H1 (cell line): Measurements from ENCODE around the gene BRIX1. TPM values are rescaled to one million over a fixed set of nuclear protein-coding genes. Genes with fewer than 3 reads are reported as not detected.

Source experiments
- BACH1 ChIP-seq: IDR thresholded peaks from 2 replicates; pipeline ENCODE4 v1.6.1; 2012; ENCODE audit warnings: low read length, improper control_type of control experiment
- CHD7 ChIP-seq: fragments of 300-600 bp; sonication (generic); IDR thresholded peaks from 2 replicates; pipeline ENCODE4 v1.7.1; 2012; ENCODE audit warnings: low read length, moderate library complexity, mild to moderate bottlenecking, inconsistent platforms; ENCODE audit not compliant: insufficient replicate concordance
- CTBP2 ChIP-seq: IDR thresholded peaks from 2 replicates; pipeline ENCODE4 v1.7.0; 2011; ENCODE audit warnings: borderline replicate concordance, mild to moderate bottlenecking, moderate library complexity, mixed read lengths, low read length; ENCODE audit not compliant: insufficient read depth, insufficient read length
- JUND ChIP-seq: IDR thresholded peaks from 2 replicates; pipeline ENCODE4 v1.6.1; 2011; ENCODE audit warnings: mild to moderate bottlenecking, improper control_type of control experiment, low read length
- KDM5A ChIP-seq: fragments of 200-600 bp; IDR thresholded peaks from 2 replicates; pipeline ENCODE4 v1.7.1; 2012; ENCODE audit warnings: mild to moderate bottlenecking, low read length, inconsistent platforms, mixed read lengths
- RXRA ChIP-seq: IDR thresholded peaks from 2 replicates; pipeline ENCODE4 v1.6.1; 2011; ENCODE audit warnings: low read depth, mild to moderate bottlenecking, low read length, moderate library complexity; ENCODE audit not compliant: insufficient read depth
- SUZ12 ChIP-seq: fragments of 200-600 bp; sonication (generic); IDR thresholded peaks from 2 replicates; pipeline ENCODE4 v1.6.1; 2012; ENCODE audit warnings: mild to moderate bottlenecking, inconsistent platforms, low read length, moderate library complexity, mixed read lengths
- TBP ChIP-seq: IDR thresholded peaks from 2 replicates; pipeline ENCODE4 v1.6.1; 2011; ENCODE audit warnings: low read depth, low read length, improper control_type of control experiment
- polyA plus RNA-seq, 7 experiments: library from polyadenylated mRNA; depleted of rRNA in 3 of 7; stranded (reverse) in 5 of 7; unstranded in 2 of 7; fragments of >200 nt in 5 of 7; fragments of 200-250 nt in 2 of 7; gene quantifications; 1 replicate in 5 of 7; 2 replicates in 1 of 7; 4 replicates in 1 of 7; pipeline versions ENCODE4 v1.2.1 to v1.2.3, GENCODE V29; 2011 to 2013; ENCODE audit warnings: missing spikeins in 2 of 7, mixed read lengths in 2 of 7
- total RNA-seq: library from RNA; stranded (reverse); fragmentation: NEBNext Ultra II Directional; extraction: Animal tissue kit (Norgen Biotek cat#: 25700); gene quantifications from 2 replicates; pipeline ENCODE4 v1.2.1, GENCODE V29; 2021
- TF ChIP-seq, protein P1 (sequence below), 3 experiments: IDR thresholded peaks; 1 replicate in 2 of 3; 2 replicates in 1 of 3; pipeline versions ENCODE4 v1.5.1 to v1.6.1; 2011; ENCODE audit warnings: low read length in 3 of 3, mild to moderate bottlenecking in 3 of 3, inconsistent platforms in 2 of 3, low read depth in 1 of 3, moderate library complexity in 1 of 3; ENCODE audit not compliant: insufficient read depth in 1 of 3; ENCODE audit errors: control extremely low read depth in 1 of 3

Gene BRIX1
- total and polyA plus RNA-seq, 2 of the 8 experiments (the other 6 are each of a cell fraction or from before 2014, with no cell fraction given): 26.9 to 71.7 TPM

GRCh38 chr5:34915856-34916192 is 313 bp downstream of the BRIX1 start (continued):
- TF ChIP-seq CHD7 (no peak), TBP (no peak), CTBP2 (no peak), BACH1 (no peak), RXRA (no peak), JUND (no peak), SUZ12 (no peak), KDM5A (0 out of 2 replicates have a peak, but pooled peaks have one; percentile 41)
- TF ChIP-seq, protein P1, sequence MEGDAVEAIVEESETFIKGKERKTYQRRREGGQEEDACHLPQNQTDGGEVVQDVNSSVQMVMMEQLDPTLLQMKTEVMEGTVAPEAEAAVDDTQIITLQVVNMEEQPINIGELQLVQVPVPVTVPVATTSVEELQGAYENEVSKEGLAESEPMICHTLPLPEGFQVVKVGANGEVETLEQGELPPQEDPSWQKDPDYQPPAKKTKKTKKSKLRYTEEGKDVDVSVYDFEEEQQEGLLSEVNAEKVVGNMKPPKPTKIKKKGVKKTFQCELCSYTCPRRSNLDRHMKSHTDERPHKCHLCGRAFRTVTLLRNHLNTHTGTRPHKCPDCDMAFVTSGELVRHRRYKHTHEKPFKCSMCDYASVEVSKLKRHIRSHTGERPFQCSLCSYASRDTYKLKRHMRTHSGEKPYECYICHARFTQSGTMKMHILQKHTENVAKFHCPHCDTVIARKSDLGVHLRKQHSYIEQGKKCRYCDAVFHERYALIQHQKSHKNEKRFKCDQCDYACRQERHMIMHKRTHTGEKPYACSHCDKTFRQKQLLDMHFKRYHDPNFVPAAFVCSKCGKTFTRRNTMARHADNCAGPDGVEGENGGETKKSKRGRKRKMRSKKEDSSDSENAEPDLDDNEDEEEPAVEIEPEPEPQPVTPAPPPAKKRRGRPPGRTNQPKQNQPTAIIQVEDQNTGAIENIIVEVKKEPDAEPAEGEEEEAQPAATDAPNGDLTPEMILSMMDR (IDR thresholded peaks at IDR 0.05; ENCODE audit: control extremely low read depth in 1 of 3, insufficient read depth in 1 of 3, low read depth in 1 of 3, low read length in 3 of 3): no peak
